GM04504 (cell line): Measurements from ENCODE around the gene ARL17B.
"Not testable (repeated sequence)": the region's sequence is repeated elsewhere in the genome, so short reads cannot be mapped to it uniquely, and the experiment has no call there.

Experiments used
- DNase-seq: peaks from one replicate; pipeline ENCODE4 v3.0.0-alpha.2; 2012; ENCODE audit warnings: low read depth

The ARL17B gene

GRCh38 chr17:46361755-46362154 is at the start of gene ARL17B:
Gene ARL17B (minus strand): TSS chr17:46361766. CDS start chr17:46358397, 3,369 bp downstream.
- not testable (repeated sequence) for DNase-seq

DNA sequence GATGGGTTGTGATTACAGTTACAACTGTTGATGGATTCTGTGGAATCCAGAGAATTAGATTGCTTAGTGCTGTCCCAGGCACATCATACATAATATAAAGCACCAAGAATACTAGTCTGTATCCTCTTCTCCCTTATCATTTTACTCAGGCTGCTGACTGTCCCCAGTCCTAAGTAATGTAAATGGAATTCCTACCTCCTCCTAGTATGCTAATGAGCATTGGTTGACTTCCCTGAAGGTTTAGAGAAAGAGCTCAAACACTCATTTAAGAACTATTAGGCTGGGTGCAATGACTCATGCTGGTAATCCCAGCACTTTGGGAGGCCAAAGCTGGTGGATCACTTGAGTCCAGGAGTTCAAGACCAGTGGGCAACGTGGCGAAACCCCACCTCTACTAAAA is 48.3 kb upstream of the ARL17B start:
- DNase-seq, result not testable (repeated sequence)

GRCh38 chr17:46407155-46407554 is 45.6 kb upstream of the ARL17B start:
- DNase-seq, result not testable (repeated sequence)

- DNase-seq, result not testable (repeated sequence)
These were observed 39.6 kb upstream of the ARL17B start for GRCh38 chr17:46401033-46401787.

- not testable (repeated sequence) for DNase-seq
These were observed 39.0 kb upstream of the ARL17B start for GRCh38 chr17:46400543-46400942.

GRCh38 chr17:46399993-46400392 is 38.4 kb upstream of the ARL17B start:
- not testable (repeated sequence) for DNase-seq

- DNase-seq, result not testable (repeated sequence)
These were observed 34.7 kb upstream of the ARL17B start for GRCh38 chr17:46396292-46396691.

DNA sequence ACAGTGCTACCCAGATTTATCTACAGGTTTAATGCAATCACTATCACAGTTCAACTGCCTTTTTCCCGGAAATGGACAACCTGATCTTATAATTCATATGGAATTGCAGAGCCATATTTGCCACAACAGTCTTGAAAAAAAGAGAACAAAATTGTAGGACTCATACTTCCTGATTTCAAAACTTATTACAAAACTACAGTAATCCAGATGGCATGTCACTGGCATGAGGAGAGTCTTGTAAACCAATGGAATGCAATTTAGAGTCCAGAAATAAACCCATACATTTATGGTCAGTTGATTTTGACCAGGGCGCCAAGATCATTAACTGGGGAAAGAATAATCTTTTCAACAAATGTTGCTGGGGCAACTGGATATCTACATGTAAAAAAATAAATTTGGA is 32.1 kb upstream of the ARL17B start:
- DNase-seq, result not testable (repeated sequence)

GRCh38 chr17:46385491-46385890 is 23.9 kb upstream of the ARL17B start:
- DNase-seq, result not testable (repeated sequence)

- DNase-seq, result not testable (repeated sequence)
These were observed 21.6 kb upstream of the ARL17B start for GRCh38 chr17:46383118-46383517.

DNA sequence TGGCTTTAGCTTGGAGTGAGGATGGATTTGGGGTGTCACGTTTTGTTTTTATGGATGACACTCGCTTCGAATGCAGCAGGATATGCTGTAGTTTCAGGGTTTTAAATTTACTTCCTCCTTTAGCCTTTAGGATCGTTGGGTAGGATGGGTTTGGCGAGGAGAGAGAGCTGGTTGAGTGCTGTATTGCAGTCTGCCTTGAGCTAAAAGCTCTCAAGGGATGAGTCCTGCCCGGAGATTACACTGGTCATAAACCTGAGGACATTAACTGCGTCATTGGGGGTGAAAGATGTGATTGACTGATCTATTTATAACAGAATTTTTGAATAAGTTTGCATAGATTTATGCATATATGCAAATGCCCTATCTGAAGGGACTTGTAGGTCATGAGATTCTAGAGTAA is 11.9 kb upstream of the ARL17B start:
- DNase-seq, result not testable (repeated sequence)

- not testable (repeated sequence) for DNase-seq
These were observed 11.0 kb upstream of the ARL17B start for GRCh38 chr17:46372236-46373229.

DNA sequence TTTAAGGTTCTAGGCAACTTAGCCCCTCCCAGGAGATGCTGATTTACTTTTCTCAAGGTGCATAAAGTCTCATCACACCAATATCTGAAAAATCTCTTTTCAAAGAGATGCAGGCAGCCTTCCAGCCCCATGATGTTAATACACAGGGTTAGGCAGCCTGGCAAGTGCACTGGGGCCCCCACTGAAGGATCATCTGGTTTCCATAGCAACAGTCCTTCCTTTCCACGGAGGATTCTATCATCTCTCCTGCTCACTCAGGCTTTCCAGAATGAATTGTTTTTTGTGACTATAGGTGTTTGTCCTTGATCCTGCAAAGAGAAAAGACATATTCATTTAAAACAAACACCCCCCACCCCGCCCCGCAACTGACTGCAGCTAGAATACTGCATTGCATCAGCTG is 6.0 kb upstream of the ARL17B start:
- DNase-seq, result not testable (repeated sequence)

- not testable (repeated sequence) for DNase-seq
These were observed 326 bp downstream of the ARL17B start for GRCh38 chr17:46361145-46361735.

- DNase-seq, result not testable (repeated sequence)
These were observed 7.7 kb downstream of the ARL17B start for GRCh38 chr17:46353856-46354255.

- not testable (repeated sequence) for DNase-seq
These were observed 12.5 kb downstream of the ARL17B start for GRCh38 chr17:46349060-46349459.

- DNase-seq, result not testable (repeated sequence)
These were observed 13.2 kb downstream of the ARL17B start for GRCh38 chr17:46348345-46348744.

- not testable (repeated sequence) for DNase-seq
These were observed 19.4 kb downstream of the ARL17B start for GRCh38 chr17:46342131-46342530.

DNA sequence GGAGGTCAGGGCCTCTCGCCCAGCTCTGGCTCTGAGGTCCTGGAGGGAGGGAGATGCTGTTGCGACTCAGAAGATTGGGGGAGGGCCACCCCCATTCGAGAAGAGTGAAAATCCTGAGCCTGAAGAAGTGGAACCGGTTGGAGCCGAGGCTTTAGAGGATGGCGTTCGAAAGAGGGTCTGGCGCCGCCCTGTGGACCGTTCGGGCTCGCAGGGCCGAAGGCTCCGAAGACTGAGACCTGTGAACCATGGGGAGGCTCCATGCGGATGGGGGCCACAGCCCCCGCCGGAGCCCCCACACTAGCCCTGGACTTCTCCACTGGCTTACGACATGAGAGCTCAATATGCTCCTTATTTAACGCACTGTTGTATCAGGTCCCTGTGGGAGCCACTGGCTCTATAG is 20.3 kb downstream of the ARL17B start:
- not testable (repeated sequence) for DNase-seq

GRCh38 chr17:46294831-46295230 is 66.7 kb downstream of the ARL17B start, which contains the start of gene LRRC37A:
Gene LRRC37A (plus strand): TSS chr17:46295131. CDS start chr17:46295134, 3 bp downstream.
- DNase-seq, result not testable (repeated sequence)

GRCh38 chr17:46291618-46292017 is 69.9 kb downstream of the ARL17B start:
- not testable (repeated sequence) for DNase-seq
